ENCODE measurements around the gene USP48.
A peak's percentile ranks its signal among the peaks of the same experiment; 100 is the strongest.

Gene USP48

GRCh38 chr1:21667348-21668231 is 115.4 kb downstream of the USP48 start:
- no peak for TF ChIP-seq Cebpa-rat (IDR thresholded peaks at IDR 0.05)
- peaks cover 19% of the 10 kb centered on the region; the same call in 1 of the 2 replicates for H3K27me3 ChIP-seq
- H3K27ac ChIP-seq: no peak overlapping the region
- H3K9ac ChIP-seq: no peak overlapping the region
- peaks cover 72% of the 10 kb centered on the region for H3K4me1 ChIP-seq
- no peaks in the 10 kb centered on the region for H3K36me3 ChIP-seq
- no peaks in the 10 kb centered on the region for H3K9me3 ChIP-seq
- no peaks in the 10 kb centered on the region for H4K20me1 ChIP-seq
- peak overlapping the region; percentile 99 for H3K4me2 ChIP-seq
- H3K4me3 ChIP-seq: no peak overlapping the region

GRCh38 chr1:21666576-21667320 is 116.2 kb downstream of the USP48 start:
- H3K9me3 ChIP-seq: no peaks in the 10 kb centered on the region
- peak overlapping the region; percentile 52; the same call in 1 of the 2 replicates for H3K27ac ChIP-seq
- H3K4me1 ChIP-seq: peaks cover 66% of the 10 kb centered on the region
- TF ChIP-seq Cebpa-rat (IDR thresholded peaks at IDR 0.05): no peak
- peaks cover 19% of the 10 kb centered on the region; the same call in 1 of the 2 replicates for H3K27me3 ChIP-seq
- H3K4me3 ChIP-seq: no peak overlapping the region
- peak overlapping the region; percentile 73 for H3K4me2 ChIP-seq
- H3K36me3 ChIP-seq: no peaks in the 10 kb centered on the region
- H3K9ac ChIP-seq: peak overlapping the region; percentile 45; the same call in 1 of the 2 replicates
- H4K20me1 ChIP-seq: peaks cover 7% of the 10 kb centered on the region

DNA sequence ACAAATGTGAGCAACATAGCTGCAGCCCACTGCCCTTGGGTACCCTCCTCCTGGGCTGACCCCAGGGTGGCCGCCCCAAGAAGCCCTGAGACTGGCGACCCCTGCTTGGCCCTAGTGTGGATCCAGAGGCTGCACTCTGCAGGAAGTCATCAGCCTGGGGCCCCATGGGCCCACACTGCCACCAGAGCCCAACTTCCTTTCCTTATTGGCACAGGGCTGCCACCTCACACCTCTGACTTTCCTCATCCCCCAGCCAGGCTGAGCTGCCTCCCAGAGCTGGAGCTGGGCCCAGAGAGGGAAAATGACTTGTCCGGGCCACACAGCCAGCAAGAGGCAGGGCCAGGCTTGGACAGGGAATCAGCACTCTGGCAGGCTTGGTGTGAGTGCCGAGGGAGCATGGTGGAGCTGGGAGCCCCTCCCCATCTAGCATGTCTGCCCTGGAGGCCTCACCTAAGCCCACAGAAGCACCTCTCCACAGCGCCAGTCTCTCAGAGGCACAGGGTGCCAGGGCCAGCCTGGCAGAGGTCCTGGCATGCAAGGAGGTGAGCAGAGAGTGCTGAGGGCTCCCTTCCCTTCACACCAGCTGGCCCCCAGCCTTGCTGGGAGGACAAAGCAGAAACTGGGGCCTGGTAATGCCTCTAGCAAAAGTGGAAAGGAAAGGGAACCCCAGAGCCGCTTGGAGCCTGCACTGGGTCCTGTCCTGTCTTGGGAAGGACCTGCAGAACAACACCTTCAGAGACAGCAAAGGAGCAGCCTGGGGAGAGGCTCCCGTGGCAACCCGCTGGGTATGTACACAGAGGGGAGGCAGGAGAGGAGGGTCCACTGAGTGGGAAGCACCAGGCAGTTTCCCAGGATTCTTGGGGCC is 117.0 kb downstream of the USP48 start:
- H3K9ac ChIP-seq: peak overlapping the region; percentile 45; the same call in 1 of the 2 replicates
- peak overlapping the region; percentile 52 for H3K27ac ChIP-seq
- no peaks in the 10 kb centered on the region for H3K36me3 ChIP-seq
- H3K9me3 ChIP-seq: no peaks in the 10 kb centered on the region
- peaks cover 66% of the 10 kb centered on the region for H3K4me1 ChIP-seq
- H3K27me3 ChIP-seq: peaks cover 19% of the 10 kb centered on the region; the same call in 1 of the 2 replicates
- peak overlapping the region; percentile 73 for H3K4me2 ChIP-seq
- H4K20me1 ChIP-seq: peaks cover 13% of the 10 kb centered on the region
- no peak for TF ChIP-seq Cebpa-rat (IDR thresholded peaks at IDR 0.05)
- H3K4me3 ChIP-seq: no peak overlapping the region

DNA sequence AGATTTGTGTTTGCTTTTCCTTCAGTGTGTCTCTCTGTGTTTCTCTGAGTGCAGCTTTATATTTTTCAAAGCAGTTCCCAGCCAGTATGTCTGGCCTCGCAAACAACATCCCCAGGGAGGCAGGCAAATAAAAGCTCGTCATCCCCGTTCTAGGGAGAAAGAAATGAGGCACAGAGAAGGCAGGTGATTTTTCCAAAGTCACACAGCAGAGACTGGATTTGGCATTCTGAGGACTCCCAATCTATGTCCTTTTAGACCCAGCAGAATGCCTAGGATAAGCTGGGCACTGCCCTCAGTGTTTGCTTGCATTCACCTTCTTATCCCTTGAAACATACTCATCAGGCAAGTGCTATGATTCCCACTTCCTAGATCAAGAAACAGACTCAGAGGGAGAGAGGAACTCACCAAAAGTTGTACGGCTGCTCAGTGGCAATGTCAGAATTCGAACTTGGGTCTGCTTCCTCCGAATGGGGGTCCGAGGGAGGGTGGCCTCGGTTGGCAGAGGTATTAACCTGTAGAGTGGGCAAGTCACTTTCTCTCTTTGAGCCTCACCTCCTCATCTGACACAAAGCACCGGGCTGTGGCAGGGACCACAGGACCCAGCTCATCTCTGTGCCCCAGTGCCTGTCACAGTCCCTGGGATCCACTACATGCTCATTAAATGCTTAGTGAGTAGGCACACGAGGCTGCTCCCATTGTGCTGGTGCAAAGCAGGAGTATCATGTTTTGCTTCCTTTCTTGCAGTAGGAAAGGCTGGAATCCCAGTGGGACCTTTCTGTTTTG is 118.0 kb downstream of the USP48 start:
- H4K20me1 ChIP-seq: peaks cover 14% of the 10 kb centered on the region
- no peak for TF ChIP-seq Cebpa-rat (IDR thresholded peaks at IDR 0.05)
- peaks cover 63% of the 10 kb centered on the region for H3K4me1 ChIP-seq
- peak overlapping the region; percentile 74 for H3K4me2 ChIP-seq
- 0 out of 2 replicates have a peak overlapping the region, but pooled peaks have one; percentile 52 for H3K27ac ChIP-seq
- H3K9me3 ChIP-seq: no peaks in the 10 kb centered on the region
- no peak overlapping the region for H3K4me3 ChIP-seq
- no peak overlapping the region; the same call in 1 of the 2 replicates for H3K9ac ChIP-seq
- H3K27me3 ChIP-seq: peaks cover 19% of the 10 kb centered on the region; the same call in 1 of the 2 replicates
- no peaks in the 10 kb centered on the region for H3K36me3 ChIP-seq

GRCh38 chr1:21663951-21664805 is 118.8 kb downstream of the USP48 start:
- no peak overlapping the region for H3K4me3 ChIP-seq
- no peaks in the 10 kb centered on the region for H3K9me3 ChIP-seq
- H3K9ac ChIP-seq: no peak overlapping the region
- 0 out of 2 replicates have a peak overlapping the region, but pooled peaks have one; percentile 6 for H3K27ac ChIP-seq
- peaks cover 22% of the 10 kb centered on the region for H4K20me1 ChIP-seq
- H3K27me3 ChIP-seq: peaks cover 16% of the 10 kb centered on the region; the same call in 1 of the 2 replicates
- TF ChIP-seq Cebpa-rat (IDR thresholded peaks at IDR 0.05): no peak
- H3K4me1 ChIP-seq: peaks cover 63% of the 10 kb centered on the region
- peak overlapping the region; percentile 74 for H3K4me2 ChIP-seq
- no peaks in the 10 kb centered on the region for H3K36me3 ChIP-seq

DNA sequence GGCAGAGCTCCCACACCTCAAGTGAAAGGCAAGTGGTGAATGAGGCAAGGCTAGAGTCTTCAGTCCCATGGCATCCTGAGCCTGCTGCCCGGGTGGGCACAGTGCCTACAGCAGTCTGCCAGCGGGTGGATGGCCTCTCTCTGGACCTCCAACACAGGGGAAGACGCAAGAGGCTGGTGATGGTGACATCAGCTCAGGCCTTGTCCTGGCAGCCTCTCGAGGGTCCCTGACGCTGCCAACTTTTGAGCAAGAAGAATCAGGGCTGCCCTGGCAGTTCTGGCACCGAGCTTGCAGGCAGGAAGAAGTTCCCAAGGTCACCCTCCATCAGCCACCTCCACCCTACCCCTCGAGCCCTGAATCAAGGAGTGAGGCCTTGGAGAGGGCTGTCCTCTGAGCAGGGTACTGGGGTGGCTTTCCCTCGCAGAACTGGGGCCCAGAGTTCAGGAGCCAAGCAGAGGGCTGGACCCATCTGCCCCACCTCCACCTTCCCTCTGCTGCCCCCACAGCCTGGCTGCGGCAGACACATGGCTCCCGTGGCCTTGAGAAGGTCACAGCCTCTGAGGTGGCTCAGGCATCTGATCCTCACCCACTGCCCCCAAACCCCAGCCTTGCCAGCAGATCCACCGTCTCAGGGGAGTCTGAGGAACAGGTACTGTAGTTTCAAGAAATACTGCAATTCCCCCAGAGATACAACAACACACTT is 119.5 kb downstream of the USP48 start:
- H4K20me1 ChIP-seq: peaks cover 28% of the 10 kb centered on the region
- H3K9ac ChIP-seq: no peak overlapping the region
- H3K4me3 ChIP-seq: no peak overlapping the region
- no peak overlapping the region for H3K27ac ChIP-seq
- peaks cover 8% of the 10 kb centered on the region; the same call in 1 of the 2 replicates for H3K27me3 ChIP-seq
- no peak for TF ChIP-seq Cebpa-rat (IDR thresholded peaks at IDR 0.05)
- H3K4me2 ChIP-seq: peak overlapping the region; percentile 74
- no peaks in the 10 kb centered on the region for H3K9me3 ChIP-seq
- H3K4me1 ChIP-seq: peaks cover 58% of the 10 kb centered on the region
- no peaks in the 10 kb centered on the region for H3K36me3 ChIP-seq

GRCh38 chr1:21662426-21663247 is 120.3 kb downstream of the USP48 start:
- Histone ChIP-seq H3K9me3 (no peaks in the 10 kb centered on the region), H3K36me3 (no peaks in the 10 kb centered on the region), H3K4me3 (no peak overlapping the region), H3K4me2 (no peak overlapping the region), H4K20me1 (peaks cover 36% of the 10 kb centered on the region), H3K27ac (no peak overlapping the region), H3K27me3 (peaks cover 5% of the 10 kb centered on the region; the same call in 1 of the 2 replicates), H3K9ac (no peak overlapping the region), H3K4me1 (peaks cover 51% of the 10 kb centered on the region)
- TF ChIP-seq Cebpa-rat (IDR thresholded peaks at IDR 0.05): no peak
